OCI-LY3 (cell line): ENCODE data around the gene LRRC8E.

ENCODE experiments used
- CTCF ChIP-seq: fragments of 200-600, 300-600 bp; sonication (generic); IDR thresholded peaks from 2 replicates; pipeline ENCODE4 v1.5.1; 2014; ENCODE audit warnings: antibody characterized with exemption, low read length, low read depth
- EZH2phosphoT487 ChIP-seq: fragments of 200-600 bp; shearing (Covaris generic); IDR thresholded peaks from 2 replicates; pipeline ENCODE4 v1.6.1; 2018; ENCODE audit warnings: antibody characterized with exemption, mixed run types, low read depth

GRCh38 chr19:7947939-7948338, 59.6 kb downstream of the LRRC8E start:
- TF ChIP-seq CTCF (no peak), EZH2phosphoT487 (no peak)
